Vagina (tissue), 2 donors: Measurements from ENCODE around the gene SLCO2A1.

Experiments used
- POLR2AphosphoS5 ChIP-seq, 2 donors: sonication (generic); formaldehyde crosslinking; IDR thresholded peaks; one replicate each; pipeline ENCODE4 v1.9.0; 2017; ENCODE audit warnings: antibody characterized with exemption in 2 of 2, mild to moderate bottlenecking in 2 of 2, low read depth in 1 of 2; ENCODE audit not compliant: insufficient read depth in 1 of 2
- TF ChIP-seq, protein P1 (sequence below), 3 experiments: fragments of 450-650 bp in 2 of 3; fragments of 200-600 bp in 1 of 3; sonication (generic) in 1 of 3; IDR thresholded peaks; one replicate each; pipeline ENCODE4 v1.5.1; 2017 to 2019; ENCODE audit warnings: antibody characterized with exemption in 3 of 3, mild to moderate bottlenecking in 2 of 3, moderate library complexity in 2 of 3

DNA sequence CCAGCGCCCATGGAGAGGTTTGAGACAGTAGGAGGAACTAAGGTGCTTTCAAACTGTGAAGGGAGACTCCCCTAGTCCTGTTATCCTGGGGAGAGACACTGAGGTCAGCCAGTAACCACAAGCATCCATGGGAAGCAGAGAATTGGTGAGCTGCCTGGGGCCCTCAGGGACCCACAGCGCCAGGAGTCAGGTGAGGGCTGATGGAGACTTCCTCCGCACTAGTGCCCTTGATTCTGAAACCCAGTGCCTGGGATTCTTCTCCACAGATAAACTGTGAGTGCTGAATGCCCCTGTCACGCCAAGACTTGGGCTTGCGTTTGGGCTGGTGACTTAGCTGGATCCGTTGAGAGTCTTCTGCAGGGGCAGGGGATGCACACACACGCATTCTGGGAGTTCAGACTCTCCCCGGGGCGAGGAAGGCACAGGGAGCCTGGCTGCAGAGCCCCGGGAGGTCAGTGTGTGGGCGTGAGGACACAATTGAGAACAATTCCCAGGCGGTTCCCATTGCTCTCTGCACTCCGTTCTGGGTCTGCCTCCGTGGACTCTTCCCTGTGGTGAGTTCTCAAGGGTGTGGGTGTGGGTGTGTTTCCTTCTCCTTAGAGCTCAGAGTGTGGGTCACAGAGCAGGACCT is 37.9 kb upstream of the SLCO2A1 start:
- TF ChIP-seq, protein P1, sequence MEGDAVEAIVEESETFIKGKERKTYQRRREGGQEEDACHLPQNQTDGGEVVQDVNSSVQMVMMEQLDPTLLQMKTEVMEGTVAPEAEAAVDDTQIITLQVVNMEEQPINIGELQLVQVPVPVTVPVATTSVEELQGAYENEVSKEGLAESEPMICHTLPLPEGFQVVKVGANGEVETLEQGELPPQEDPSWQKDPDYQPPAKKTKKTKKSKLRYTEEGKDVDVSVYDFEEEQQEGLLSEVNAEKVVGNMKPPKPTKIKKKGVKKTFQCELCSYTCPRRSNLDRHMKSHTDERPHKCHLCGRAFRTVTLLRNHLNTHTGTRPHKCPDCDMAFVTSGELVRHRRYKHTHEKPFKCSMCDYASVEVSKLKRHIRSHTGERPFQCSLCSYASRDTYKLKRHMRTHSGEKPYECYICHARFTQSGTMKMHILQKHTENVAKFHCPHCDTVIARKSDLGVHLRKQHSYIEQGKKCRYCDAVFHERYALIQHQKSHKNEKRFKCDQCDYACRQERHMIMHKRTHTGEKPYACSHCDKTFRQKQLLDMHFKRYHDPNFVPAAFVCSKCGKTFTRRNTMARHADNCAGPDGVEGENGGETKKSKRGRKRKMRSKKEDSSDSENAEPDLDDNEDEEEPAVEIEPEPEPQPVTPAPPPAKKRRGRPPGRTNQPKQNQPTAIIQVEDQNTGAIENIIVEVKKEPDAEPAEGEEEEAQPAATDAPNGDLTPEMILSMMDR (IDR thresholded peaks at IDR 0.05): no peak
- no peak for TF ChIP-seq POLR2AphosphoS5 (IDR thresholded peaks at IDR 0.05; ENCODE audit: insufficient read depth in 1 of 2, low read depth in 1 of 2)
